PFSK-1 (cell line): Measurements from ENCODE around the gene MRPS7.

Experiments
- FOXP2 ChIP-seq: optimal IDR thresholded peaks from 2 replicates; pipeline ENCODE3; 2011; ENCODE audit warnings: borderline replicate concordance, control low read depth, inconsistent platforms; ENCODE audit not compliant: insufficient read depth; ENCODE audit errors: extremely low read length, extremely low read depth
- POLR2AphosphoS5 ChIP-seq: IDR thresholded peaks from 2 replicates; pipeline ENCODE4 v1.6.1; 2012; ENCODE audit warnings: low read depth, mild to moderate bottlenecking, control low read depth, low read length, moderate library complexity
- REST ChIP-seq, 2 experiments: IDR thresholded peaks; 2 replicates each; pipeline versions ENCODE4 v1.6.1 to v1.8.0; 2011 to 2012; ENCODE audit warnings: low read depth in 2 of 2, low read length in 2 of 2, control low read depth in 1 of 2, inconsistent platforms in 1 of 2, mild to moderate bottlenecking in 1 of 2, moderate library complexity in 1 of 2; ENCODE audit not compliant: insufficient read depth in 1 of 2

- no peak for TF ChIP-seq FOXP2
- no peak for TF ChIP-seq POLR2AphosphoS5
- no peak for TF ChIP-seq REST (IDR thresholded peaks at IDR 0.05; ENCODE audit: insufficient read depth in 1 of 2, low read depth in 2 of 2, low read length in 2 of 2)
These were observed 23.4 kb downstream of the MRPS7 start for GRCh38 chr17:75285123-75285522.
